BLaER1 treated with 17β-estradiol and CSF1 and Interleukin-3, amounts not matched to agents 10 nM and 100 nM (cell line): ENCODE data around the gene SLC41A3.
"Not testable (repeated sequence)": the region's sequence is repeated elsewhere in the genome, so short reads cannot be mapped to it uniquely, and the experiment has no call there.

Experiments
- H3K27ac ChIP-seq, 11 experiments: shearing (Covaris generic); formaldehyde crosslinking; 2 replicates each; pipeline ENCODE4 v1.8.1; 2022
- H3K27me3 ChIP-seq, 11 experiments: shearing (Covaris generic); formaldehyde crosslinking; 2 replicates each; pipeline ENCODE4 v1.8.1; 2022
- H3K36me3 ChIP-seq, 11 experiments: shearing (Covaris generic); formaldehyde crosslinking; 2 replicates each; pipeline ENCODE4 v1.8.1; 2022
- H3K4me1 ChIP-seq, 10 experiments: shearing (Covaris generic); formaldehyde crosslinking; 2 replicates each; pipeline ENCODE4 v1.8.1; 2022
- H3K4me2 ChIP-seq, 11 experiments: shearing (Covaris generic); formaldehyde crosslinking; 2 replicates each; pipeline ENCODE4 v1.8.1; 2022
- H3K4me3 ChIP-seq, 10 experiments: shearing (Covaris generic); formaldehyde crosslinking; 2 replicates each; pipeline ENCODE4 v1.8.1; 2022
- H3K9ac ChIP-seq, 11 experiments: shearing (Covaris generic); formaldehyde crosslinking; 2 replicates each; pipeline ENCODE4 v1.8.1; 2022
- H3K9me3 ChIP-seq, 11 experiments: shearing (Covaris generic); formaldehyde crosslinking; replicated peaks in 1 of 11; 2 replicates each; pipeline ENCODE4 v1.8.1; 2022
- H4K20me1 ChIP-seq, 11 experiments: shearing (Covaris generic); formaldehyde crosslinking; 2 replicates each; pipeline ENCODE4 v1.8.1; 2022
- Cebpa-rat ChIP-seq, 11 experiments: shearing (Covaris generic); IDR thresholded peaks; 2 replicates each; pipeline ENCODE4 v1.8.1; 2022

SLC41A3 gene

DNA sequence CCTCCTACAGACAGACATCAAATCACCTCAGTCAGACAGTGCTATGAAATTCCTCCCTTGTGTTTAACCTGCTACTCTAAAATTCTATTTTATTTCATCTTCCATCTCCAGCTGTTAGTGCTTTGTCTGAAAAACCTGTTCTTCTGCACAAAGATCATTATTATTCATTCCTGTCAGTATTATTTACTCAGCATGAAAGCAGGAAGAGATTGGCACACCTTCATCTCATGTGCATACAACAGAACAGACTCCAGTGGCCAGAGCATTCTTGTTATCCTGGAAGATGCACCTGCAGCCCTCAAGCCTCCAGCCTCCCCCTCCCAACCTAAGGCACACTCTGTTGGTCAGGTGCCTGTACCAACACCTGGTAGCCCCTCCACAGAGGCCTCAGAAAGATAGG is 116.8 kb downstream of the SLC41A3 start:
- Histone ChIP-seq H3K36me3 (no peaks in the 10 kb centered on the region), H3K27me3 (peaks cover 5 to 16% (median 8%) of the 10 kb centered on the region in 11 experiments; a peak in 17 of 22 replicates), H3K9me3 (peaks cover 0 to 6% (median 0%) of the 10 kb centered on the region in 11 experiments; a peak in 3 of 22 replicates), H4K20me1 (no peaks in the 10 kb centered on the region), H3K4me3 (no peak overlapping the region), H3K4me1 (peaks cover 0 to 5% (median 0%) of the 10 kb centered on the region in 10 experiments; a peak in 1 of 20 replicates), H3K4me2 (no peak overlapping the region), H3K9ac (no peak overlapping the region), H3K27ac (no peak overlapping the region)
- no peak for TF ChIP-seq Cebpa-rat (IDR thresholded peaks at IDR 0.05)

DNA sequence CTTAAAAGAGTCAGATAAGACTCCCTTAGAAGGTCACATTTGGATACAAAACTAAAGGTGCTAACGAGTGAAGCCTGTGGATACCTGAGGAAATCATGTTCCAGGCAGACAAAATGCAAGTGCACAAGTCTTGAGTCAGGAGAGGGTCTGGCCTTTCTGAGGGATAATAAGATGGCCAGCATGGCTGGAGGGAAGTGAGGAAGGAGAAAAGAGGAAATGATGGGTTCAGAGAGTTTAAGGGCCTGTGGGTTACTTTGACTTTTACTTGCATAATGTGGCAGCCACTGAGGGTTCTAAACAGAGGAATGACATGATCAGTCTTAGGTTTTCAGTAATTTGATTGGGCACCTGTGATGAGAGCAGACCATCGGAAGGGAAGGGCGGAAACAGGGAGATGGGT is 118.4 kb downstream of the SLC41A3 start:
- Histone ChIP-seq H3K4me3 (no peak overlapping the region), H3K36me3 (no peaks in the 10 kb centered on the region), H3K27ac (no peak overlapping the region), H3K27me3 (peaks cover 0 to 5% (median 0%) of the 10 kb centered on the region in 11 experiments; a peak in 3 of 22 replicates), H4K20me1 (no peaks in the 10 kb centered on the region), H3K4me1 (peaks cover 0 to 5% (median 0%) of the 10 kb centered on the region in 10 experiments; a peak in 1 of 20 replicates), H3K9me3 (peaks cover 0 to 6% (median 0%) of the 10 kb centered on the region in 11 experiments; a peak in 3 of 22 replicates), H3K9ac (no peak overlapping the region), H3K4me2 (peak overlapping the region in 1 of 11 experiments; percentile 16; a peak in 1 of 22 replicates)
- no peak for TF ChIP-seq Cebpa-rat (IDR thresholded peaks at IDR 0.05)

GRCh38 chr3:125963834-125964233 is 120.1 kb downstream of the SLC41A3 start:
- not testable (repeated sequence) for H3K9ac ChIP-seq, H3K4me3 ChIP-seq, H4K20me1 ChIP-seq, H3K4me2 ChIP-seq, H3K27ac ChIP-seq, H3K27me3 ChIP-seq, H3K36me3 ChIP-seq, H3K4me1 ChIP-seq
- peaks cover 8 to 18% (median 13%) of the 10 kb centered on the region in 11 experiments for H3K9me3 ChIP-seq

GRCh38 chr3:125961289-125961589 is 122.7 kb downstream of the SLC41A3 start:
- Histone ChIP-seq H3K36me3 (no peaks in the 10 kb centered on the region), H4K20me1 (no peaks in the 10 kb centered on the region), H3K9ac (no peak overlapping the region), H3K27ac (no peak overlapping the region), H3K27me3 (no peaks in the 10 kb centered on the region), H3K4me2 (no peak overlapping the region), H3K9me3 (peaks cover 16 to 26% (median 21%) of the 10 kb centered on the region in 11 experiments), H3K4me1 (peaks cover 0 to 5% (median 0%) of the 10 kb centered on the region in 10 experiments; a peak in 1 of 20 replicates), H3K4me3 (no peak overlapping the region)
- TF ChIP-seq Cebpa-rat (IDR thresholded peaks at IDR 0.05), result no peak

DNA sequence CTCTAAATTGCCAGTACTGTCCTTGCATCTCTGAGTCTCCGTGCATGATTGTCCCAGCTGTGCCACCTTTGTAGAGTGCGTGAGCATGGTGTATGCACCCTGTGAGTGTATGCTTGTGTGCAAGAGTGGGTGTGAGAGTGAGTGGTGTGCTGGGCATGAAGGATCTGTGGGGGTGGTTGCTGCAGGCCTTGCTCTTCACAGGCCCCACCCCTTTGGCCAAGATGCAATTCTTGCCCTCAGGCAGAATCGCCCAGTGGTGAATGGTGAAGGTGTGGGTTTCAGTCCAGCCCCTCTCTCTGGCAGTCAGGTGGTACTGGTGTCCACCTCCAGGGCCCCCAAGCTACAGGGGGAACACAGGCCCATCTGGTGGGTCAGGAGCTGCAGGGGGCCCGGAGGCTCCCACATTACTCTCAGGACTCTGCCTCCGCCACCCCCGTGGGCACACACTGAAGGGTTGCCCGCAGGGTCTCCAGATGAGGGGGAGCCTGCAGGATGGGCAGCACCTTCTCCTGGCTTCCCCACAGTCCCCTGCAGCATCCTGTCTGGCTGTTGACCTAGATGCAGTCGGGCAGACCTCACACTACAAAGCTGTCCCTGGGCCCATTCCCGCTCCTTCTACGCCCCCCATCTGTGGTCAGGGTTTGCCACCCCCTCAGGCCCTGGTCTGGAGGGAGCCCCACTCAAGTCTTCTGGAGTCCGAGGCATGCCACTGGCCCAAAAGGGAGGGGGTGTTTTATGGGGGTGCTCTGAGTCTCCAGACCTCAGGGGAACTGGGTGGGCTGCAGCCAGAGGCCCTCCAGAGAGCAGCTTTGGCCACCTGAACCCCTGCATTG is 123.3 kb downstream of the SLC41A3 start:
- Histone ChIP-seq H3K27ac (no peak overlapping the region), H3K9ac (no peak overlapping the region), H3K4me3 (no peak overlapping the region), H3K4me2 (no peak overlapping the region), H4K20me1 (no peaks in the 10 kb centered on the region), H3K27me3 (no peaks in the 10 kb centered on the region), H3K36me3 (no peaks in the 10 kb centered on the region), H3K9me3 (peaks cover 16 to 26% (median 21%) of the 10 kb centered on the region in 11 experiments), H3K4me1 (peaks cover 0 to 2% (median 0%) of the 10 kb centered on the region in 10 experiments; a peak in 1 of 20 replicates)
- TF ChIP-seq Cebpa-rat (IDR thresholded peaks at IDR 0.05), result no peak

DNA sequence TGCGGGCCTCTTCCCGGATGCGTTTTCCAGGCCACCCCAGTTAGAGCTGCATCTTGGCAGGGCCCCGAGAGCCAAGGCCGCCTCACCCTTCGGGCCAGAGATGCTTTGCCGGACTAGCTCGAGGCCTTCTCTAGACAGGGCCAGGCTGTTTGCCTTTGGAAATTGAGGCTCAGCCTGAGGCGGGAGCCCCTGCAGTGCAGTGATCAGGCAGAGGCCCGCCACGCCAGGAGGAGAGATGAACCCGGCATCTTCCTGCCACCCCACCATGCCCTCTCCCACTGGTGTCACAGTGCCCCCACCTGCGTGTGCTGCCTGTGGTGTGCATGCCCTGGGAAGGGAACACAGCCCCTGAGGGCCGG is 123.9 kb downstream of the SLC41A3 start:
- H3K27me3 ChIP-seq, result no peaks in the 10 kb centered on the region
- peaks cover 16 to 26% (median 21%) of the 10 kb centered on the region in 11 experiments for H3K9me3 ChIP-seq
- H4K20me1 ChIP-seq, result no peaks in the 10 kb centered on the region
- no peak overlapping the region for H3K9ac ChIP-seq
- H3K27ac ChIP-seq, result no peak overlapping the region
- H3K4me2 ChIP-seq, result no peak overlapping the region
- no peak overlapping the region for H3K4me3 ChIP-seq
- H3K4me1 ChIP-seq, result peaks cover 0 to 5% (median 0%) of the 10 kb centered on the region in 10 experiments; a peak in 7 of 20 replicates
- no peak for TF ChIP-seq Cebpa-rat (IDR thresholded peaks at IDR 0.05)
- H3K36me3 ChIP-seq, result no peaks in the 10 kb centered on the region

GRCh38 chr3:125959317-125960065 is 124.4 kb downstream of the SLC41A3 start:
- Histone ChIP-seq H3K9me3 (peaks cover 16 to 26% (median 21%) of the 10 kb centered on the region in 11 experiments), H3K4me3 (no peak overlapping the region), H4K20me1 (no peaks in the 10 kb centered on the region), H3K4me1 (peaks cover 0 to 9% (median 0%) of the 10 kb centered on the region in 10 experiments; a peak in 7 of 20 replicates), H3K4me2 (no peak overlapping the region), H3K27me3 (no peaks in the 10 kb centered on the region), H3K36me3 (no peaks in the 10 kb centered on the region), H3K27ac (no peak overlapping the region), H3K9ac (no peak overlapping the region)
- TF ChIP-seq Cebpa-rat (IDR thresholded peaks at IDR 0.05), result no peak

- no peaks in the 10 kb centered on the region for H4K20me1 ChIP-seq
- H3K27me3 ChIP-seq, result no peaks in the 10 kb centered on the region
- H3K4me1 ChIP-seq, result peaks cover 0 to 9% (median 0%) of the 10 kb centered on the region in 10 experiments; a peak in 7 of 20 replicates
- peaks cover 16 to 26% (median 21%) of the 10 kb centered on the region in 11 experiments for H3K9me3 ChIP-seq
- H3K4me2 ChIP-seq, result no peak overlapping the region
- no peak for TF ChIP-seq Cebpa-rat (IDR thresholded peaks at IDR 0.05)
- no peaks in the 10 kb centered on the region for H3K36me3 ChIP-seq
- no peak overlapping the region for H3K9ac ChIP-seq
- H3K4me3 ChIP-seq, result no peak overlapping the region
- H3K27ac ChIP-seq, result no peak overlapping the region
Measured at GRCh38 chr3:125958511-125959316, 125.2 kb downstream of the SLC41A3 start.
